ENCODE results near the gene RBM15B. TPM values are rescaled to one million over a fixed set of nuclear protein-coding genes. Genes with fewer than 3 reads are reported as not detected.

The RBM15B gene
- total RNA-seq, 1 experiment from 2014 or later = 55.6 TPM

- TF ChIP-seq SOX15 (CRISPR knock-in tag; IDR thresholded peaks at IDR 0.05) (no peak), ATF6 (CRISPR knock-in tag; IDR thresholded peaks at IDR 0.05) (no peak), SMAD4 (CRISPR knock-in tag; IDR thresholded peaks at IDR 0.05) (no peak), TP53 (CRISPR knock-in tag; IDR thresholded peaks at IDR 0.05) (no peak), ZNF671 (CRISPR knock-in tag; IDR thresholded peaks at IDR 0.05) (no peak), ERG (CRISPR knock-in tag; IDR thresholded peaks at IDR 0.05) (no peak), IRF1 (CRISPR knock-in tag; IDR thresholded peaks at IDR 0.05) (no peak), PRDM15 (CRISPR knock-in tag; IDR thresholded peaks at IDR 0.05) (no peak)
Observed at GRCh38 chr3:51386159-51386851, 4.8 kb upstream of the RBM15B start (continued).

GRCh38 chr3:51386852-51387229 is 4.2 kb upstream of the RBM15B start:
- Mint-ChIP-seq H3K27ac (peak overlapping the region; percentile 94), H3K27me3 (ENCODE audit: low read depth) (no peaks in the 10 kb centered on the region), H3K4me1 (peaks cover 48% of the 10 kb centered on the region), H3K36me3 (peaks cover 44% of the 10 kb centered on the region), H3K4me3 (peak overlapping the region; percentile 92), H3K9me3 (no peaks in the 10 kb centered on the region)
- ATAC-seq = no peak
- CTCF ChIA-PET = no interaction called here
- POLR2A ChIA-PET = no interaction called here
- DNase-seq (ENCODE audit: low spot score) = no peak
- TF ChIP-seq NR2C2 (CRISPR knock-in tag; IDR thresholded peaks at IDR 0.05) = no peak
- TF ChIP-seq MYBL2 (CRISPR knock-in tag; IDR thresholded peaks at IDR 0.05) = no peak
- no peak for TF ChIP-seq PRDM15 (CRISPR knock-in tag; IDR thresholded peaks at IDR 0.05)
- no peak for TF ChIP-seq CREM (CRISPR knock-in tag; IDR thresholded peaks at IDR 0.05)
- TF ChIP-seq ZNF317 (CRISPR knock-in tag; IDR thresholded peaks at IDR 0.05; ENCODE audit: borderline replicate concordance, low read depth) = no peak
- no peak for TF ChIP-seq E2F5 (CRISPR knock-in tag; IDR thresholded peaks at IDR 0.05)
- no peak for TF ChIP-seq NFE2L1 (CRISPR knock-in tag; IDR thresholded peaks at IDR 0.05)
- TF ChIP-seq NR3C1 (CRISPR knock-in tag; conservative IDR thresholded peaks at IDR 0.05; ENCODE audit: low read depth) = no peak
- no peak for TF ChIP-seq AFF4 (CRISPR knock-in tag; IDR thresholded peaks at IDR 0.05; ENCODE audit: borderline replicate concordance)
- TF ChIP-seq ATF3 (CRISPR knock-in tag; conservative IDR thresholded peaks at IDR 0.05) = no peak
- TF ChIP-seq NFATC4 (CRISPR knock-in tag; IDR thresholded peaks at IDR 0.05) = no peak
- TF ChIP-seq OVOL2 (CRISPR knock-in tag; IDR thresholded peaks at IDR 0.05; ENCODE audit: borderline replicate concordance) = no peak

Measured in WTC11 (cell line).